K562 (cell line): ENCODE results near the gene SHANK1. TPM values are rescaled to one million over a fixed set of nuclear protein-coding genes. Genes with fewer than 3 reads are reported as not detected.

Experiments used
- IRF2 ChIP-seq: sonication (generic); formaldehyde crosslinking; IDR thresholded peaks from 2 replicates; pipeline ENCODE4 v1.8.1; 2022; ENCODE audit warnings: mild to moderate bottlenecking, missing genetic modification reagents
- PHF20 ChIP-seq: fragments of 450-650 bp; IDR thresholded peaks from 2 replicates; pipeline ENCODE4 v1.6.1; 2018; ENCODE audit not compliant: partially characterized antibody
- PHF8 ChIP-seq: fragments of 200-600 bp; sonication (generic); IDR thresholded peaks from 2 replicates; pipeline ENCODE4 v1.6.1; 2012; ENCODE audit warnings: mixed run types, mild to moderate bottlenecking, inconsistent platforms, low read length, moderate library complexity, borderline replicate concordance
- SMC3 ChIP-seq: conservative IDR thresholded peaks from 2 replicates; pipeline ENCODE4 v1.6.1; 2011; ENCODE audit warnings: low read depth, low read length, improper control_type of control experiment; ENCODE audit not compliant: insufficient read depth
- TSC22D4 ChIP-seq: fragments of 450-650 bp; IDR thresholded peaks from 2 replicates; pipeline ENCODE4 v1.6.1; 2016; ENCODE audit warnings: missing genetic modification characterization, missing biosample characterization, control low read depth
- ZNF311 ChIP-seq: fragments of 250-450 bp; sonication (Bioruptor Pico); IDR thresholded peaks from 2 replicates; pipeline ENCODE4 v1.4.0; 2020; ENCODE audit warnings: mild to moderate bottlenecking, moderate library complexity
- polyA plus RNA-seq, 8 experiments: library from polyadenylated mRNA; depleted of rRNA in 4 of 8; stranded (reverse) in 5 of 8; unstranded in 3 of 8; fragments of >200 nt; fragmentation: Nextera tagmentation in 2 of 8; fragmentation: Illumina TruSeq in 1 of 8; extraction: Ambion mirVana in 2 of 8; extraction: Trizol in 1 of 8; gene quantifications; 2 replicates each; pipeline versions ENCODE4 v1.2.1 to v1.2.3, GENCODE V29; 2011 to 2014; ENCODE audit warnings: inconsistent platforms in 1 of 8, missing spikeins in 1 of 8
- total RNA-seq, 7 experiments: library from RNA; depleted of rRNA in 6 of 7; stranded (reverse); fragments of >200 nt in 6 of 7; fragmentation: Illumina TruSeq in 2 of 7; extraction: Trizol in 2 of 7; gene quantifications; 2 replicates each; pipeline versions ENCODE4 v1.2.1 to v1.2.3, GENCODE V29; 2011 to 2021; ENCODE audit warnings: low replicate concordance in 1 of 7
- TF ChIP-seq, protein P1 (sequence below), 2 experiments: fragments of 250-450 bp in 1 of 2; fragments of 450-650 bp in 1 of 2; sonication (Bioruptor Pico) in 1 of 2; IDR thresholded peaks; 2 replicates each; pipeline versions ENCODE4 v1.6.1 to v1.8.0; 2016 to 2021; ENCODE audit warnings: mild to moderate bottlenecking in 2 of 2, moderate library complexity in 2 of 2, missing compliant biosample characterization in 1 of 2, missing genetic modification characterization in 1 of 2
- TF ChIP-seq, protein P2 (sequence below): sonication (generic); formaldehyde crosslinking; IDR thresholded peaks from 2 replicates; pipeline ENCODE4 v1.8.1; 2023; ENCODE audit warnings: mild to moderate bottlenecking, missing genetic modification reagents, moderate library complexity
- TF ChIP-seq, protein P3 (sequence below): fragments of 250-450 bp; sonication (Bioruptor Pico); IDR thresholded peaks from 2 replicates; pipeline ENCODE4 v1.9.0; 2021; ENCODE audit warnings: mild to moderate bottlenecking, inconsistent platforms
- TF ChIP-seq, protein P4 (sequence below): IDR thresholded peaks from 3 replicates; pipeline ENCODE4 v1.6.1; 2011; ENCODE audit warnings: borderline replicate concordance, mild to moderate bottlenecking; ENCODE audit not compliant: insufficient read length, insufficient read depth
- TF ChIP-seq, protein P5 (sequence below): fragments of 250-450 bp; sonication (Bioruptor Pico); IDR thresholded peaks from 2 replicates; pipeline ENCODE4 v1.8.0; 2021; ENCODE audit warnings: moderate library complexity, mild to moderate bottlenecking, inconsistent platforms
- TF ChIP-seq, protein P6 (sequence below): fragments of 450-650 bp; IDR thresholded peaks from 2 replicates; pipeline ENCODE4 v1.6.1; 2017; ENCODE audit warnings: antibody characterized with exemption
- TF ChIP-seq, protein P7 (sequence below): sonication (generic); formaldehyde crosslinking; IDR thresholded peaks from 2 replicates; pipeline ENCODE4 v1.4.0; 2020; ENCODE audit warnings: mild to moderate bottlenecking, missing genetic modification reagents

The SHANK1 gene
- total and polyA plus RNA-seq, 9 of the 15 experiments (the other 6 are each of a cell fraction or from before 2014, with no cell fraction given): 0.33 to 1.3 (median 0.55) TPM; not detected in 2

DNA sequence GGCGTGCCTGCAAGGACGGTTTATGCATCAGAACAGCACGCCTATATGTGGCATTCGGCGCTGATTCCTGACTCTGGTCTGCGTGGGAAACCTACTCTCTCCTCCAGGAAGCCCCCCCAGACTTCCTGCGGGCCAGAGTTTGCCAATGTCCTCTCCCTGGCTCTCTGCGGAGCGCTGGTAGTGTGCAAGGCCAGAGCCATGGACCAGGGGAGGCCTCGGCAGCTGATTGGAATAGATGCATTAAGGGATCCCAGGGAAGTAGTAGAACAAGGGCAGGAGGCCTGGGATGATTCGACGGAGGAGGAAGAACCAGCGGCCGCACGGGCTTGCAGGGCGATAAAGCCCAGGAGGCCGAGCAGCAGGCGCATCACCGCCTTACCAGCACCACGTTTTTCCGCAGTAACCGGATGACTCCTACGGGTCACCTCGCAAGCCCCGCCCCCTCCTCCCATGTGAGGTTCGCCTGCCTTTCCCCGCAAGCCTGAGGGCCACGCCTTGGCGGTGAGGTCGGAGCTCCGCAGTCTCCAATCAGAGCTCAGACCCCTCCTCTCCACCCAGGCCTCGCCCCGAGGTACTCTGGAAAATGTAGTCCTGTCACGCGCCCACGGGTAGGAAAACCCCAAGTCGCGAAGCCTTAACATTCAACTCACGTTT, 8.6 kb upstream of the SHANK1 start (continued):
- TF ChIP-seq, protein P1, sequence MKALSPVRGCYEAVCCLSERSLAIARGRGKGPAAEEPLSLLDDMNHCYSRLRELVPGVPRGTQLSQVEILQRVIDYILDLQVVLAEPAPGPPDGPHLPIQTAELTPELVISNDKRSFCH (CRISPR knock-in tag; IDR thresholded peaks at IDR 0.05): no peak
- TF ChIP-seq, protein P1 (tag; IDR thresholded peaks at IDR 0.05): 0 out of 2 replicates have a peak, but pooled peaks have one; percentile 39
- TF ChIP-seq, protein P2, sequence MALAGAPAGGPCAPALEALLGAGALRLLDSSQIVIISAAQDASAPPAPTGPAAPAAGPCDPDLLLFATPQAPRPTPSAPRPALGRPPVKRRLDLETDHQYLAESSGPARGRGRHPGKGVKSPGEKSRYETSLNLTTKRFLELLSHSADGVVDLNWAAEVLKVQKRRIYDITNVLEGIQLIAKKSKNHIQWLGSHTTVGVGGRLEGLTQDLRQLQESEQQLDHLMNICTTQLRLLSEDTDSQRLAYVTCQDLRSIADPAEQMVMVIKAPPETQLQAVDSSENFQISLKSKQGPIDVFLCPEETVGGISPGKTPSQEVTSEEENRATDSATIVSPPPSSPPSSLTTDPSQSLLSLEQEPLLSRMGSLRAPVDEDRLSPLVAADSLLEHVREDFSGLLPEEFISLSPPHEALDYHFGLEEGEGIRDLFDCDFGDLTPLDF: no peak
- TF ChIP-seq ZNF311 (CRISPR knock-in tag) (0 out of 2 replicates have a peak, but pooled peaks have one; percentile 23), SMC3 (no peak), IRF2 (no peak), PHF8 (peak; percentile 67; the same call in 1 of the 2 replicates), TSC22D4 (tag) (no peak), PHF20 (no peak)
- TF ChIP-seq, protein P3, sequence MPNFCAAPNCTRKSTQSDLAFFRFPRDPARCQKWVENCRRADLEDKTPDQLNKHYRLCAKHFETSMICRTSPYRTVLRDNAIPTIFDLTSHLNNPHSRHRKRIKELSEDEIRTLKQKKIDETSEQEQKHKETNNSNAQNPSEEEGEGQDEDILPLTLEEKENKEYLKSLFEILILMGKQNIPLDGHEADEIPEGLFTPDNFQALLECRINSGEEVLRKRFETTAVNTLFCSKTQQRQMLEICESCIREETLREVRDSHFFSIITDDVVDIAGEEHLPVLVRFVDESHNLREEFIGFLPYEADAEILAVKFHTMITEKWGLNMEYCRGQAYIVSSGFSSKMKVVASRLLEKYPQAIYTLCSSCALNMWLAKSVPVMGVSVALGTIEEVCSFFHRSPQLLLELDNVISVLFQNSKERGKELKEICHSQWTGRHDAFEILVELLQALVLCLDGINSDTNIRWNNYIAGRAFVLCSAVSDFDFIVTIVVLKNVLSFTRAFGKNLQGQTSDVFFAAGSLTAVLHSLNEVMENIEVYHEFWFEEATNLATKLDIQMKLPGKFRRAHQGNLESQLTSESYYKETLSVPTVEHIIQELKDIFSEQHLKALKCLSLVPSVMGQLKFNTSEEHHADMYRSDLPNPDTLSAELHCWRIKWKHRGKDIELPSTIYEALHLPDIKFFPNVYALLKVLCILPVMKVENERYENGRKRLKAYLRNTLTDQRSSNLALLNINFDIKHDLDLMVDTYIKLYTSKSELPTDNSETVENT: 0 out of 2 replicates have a peak, but pooled peaks have one; percentile 69
- TF ChIP-seq, protein P4, sequence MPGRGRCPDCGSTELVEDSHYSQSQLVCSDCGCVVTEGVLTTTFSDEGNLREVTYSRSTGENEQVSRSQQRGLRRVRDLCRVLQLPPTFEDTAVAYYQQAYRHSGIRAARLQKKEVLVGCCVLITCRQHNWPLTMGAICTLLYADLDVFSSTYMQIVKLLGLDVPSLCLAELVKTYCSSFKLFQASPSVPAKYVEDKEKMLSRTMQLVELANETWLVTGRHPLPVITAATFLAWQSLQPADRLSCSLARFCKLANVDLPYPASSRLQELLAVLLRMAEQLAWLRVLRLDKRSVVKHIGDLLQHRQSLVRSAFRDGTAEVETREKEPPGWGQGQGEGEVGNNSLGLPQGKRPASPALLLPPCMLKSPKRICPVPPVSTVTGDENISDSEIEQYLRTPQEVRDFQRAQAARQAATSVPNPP: no peak
- TF ChIP-seq, protein P5, sequence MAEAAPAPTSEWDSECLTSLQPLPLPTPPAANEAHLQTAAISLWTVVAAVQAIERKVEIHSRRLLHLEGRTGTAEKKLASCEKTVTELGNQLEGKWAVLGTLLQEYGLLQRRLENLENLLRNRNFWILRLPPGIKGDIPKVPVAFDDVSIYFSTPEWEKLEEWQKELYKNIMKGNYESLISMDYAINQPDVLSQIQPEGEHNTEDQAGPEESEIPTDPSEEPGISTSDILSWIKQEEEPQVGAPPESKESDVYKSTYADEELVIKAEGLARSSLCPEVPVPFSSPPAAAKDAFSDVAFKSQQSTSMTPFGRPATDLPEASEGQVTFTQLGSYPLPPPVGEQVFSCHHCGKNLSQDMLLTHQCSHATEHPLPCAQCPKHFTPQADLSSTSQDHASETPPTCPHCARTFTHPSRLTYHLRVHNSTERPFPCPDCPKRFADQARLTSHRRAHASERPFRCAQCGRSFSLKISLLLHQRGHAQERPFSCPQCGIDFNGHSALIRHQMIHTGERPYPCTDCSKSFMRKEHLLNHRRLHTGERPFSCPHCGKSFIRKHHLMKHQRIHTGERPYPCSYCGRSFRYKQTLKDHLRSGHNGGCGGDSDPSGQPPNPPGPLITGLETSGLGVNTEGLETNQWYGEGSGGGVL: no peak
- TF ChIP-seq, protein P6, sequence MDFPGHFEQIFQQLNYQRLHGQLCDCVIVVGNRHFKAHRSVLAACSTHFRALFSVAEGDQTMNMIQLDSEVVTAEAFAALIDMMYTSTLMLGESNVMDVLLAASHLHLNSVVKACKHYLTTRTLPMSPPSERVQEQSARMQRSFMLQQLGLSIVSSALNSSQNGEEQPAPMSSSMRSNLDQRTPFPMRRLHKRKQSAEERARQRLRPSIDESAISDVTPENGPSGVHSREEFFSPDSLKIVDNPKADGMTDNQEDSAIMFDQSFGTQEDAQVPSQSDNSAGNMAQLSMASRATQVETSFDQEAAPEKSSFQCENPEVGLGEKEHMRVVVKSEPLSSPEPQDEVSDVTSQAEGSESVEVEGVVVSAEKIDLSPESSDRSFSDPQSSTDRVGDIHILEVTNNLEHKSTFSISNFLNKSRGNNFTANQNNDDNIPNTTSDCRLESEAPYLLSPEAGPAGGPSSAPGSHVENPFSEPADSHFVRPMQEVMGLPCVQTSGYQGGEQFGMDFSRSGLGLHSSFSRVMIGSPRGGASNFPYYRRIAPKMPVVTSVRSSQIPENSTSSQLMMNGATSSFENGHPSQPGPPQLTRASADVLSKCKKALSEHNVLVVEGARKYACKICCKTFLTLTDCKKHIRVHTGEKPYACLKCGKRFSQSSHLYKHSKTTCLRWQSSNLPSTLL: no peak
- TF ChIP-seq, protein P7, sequence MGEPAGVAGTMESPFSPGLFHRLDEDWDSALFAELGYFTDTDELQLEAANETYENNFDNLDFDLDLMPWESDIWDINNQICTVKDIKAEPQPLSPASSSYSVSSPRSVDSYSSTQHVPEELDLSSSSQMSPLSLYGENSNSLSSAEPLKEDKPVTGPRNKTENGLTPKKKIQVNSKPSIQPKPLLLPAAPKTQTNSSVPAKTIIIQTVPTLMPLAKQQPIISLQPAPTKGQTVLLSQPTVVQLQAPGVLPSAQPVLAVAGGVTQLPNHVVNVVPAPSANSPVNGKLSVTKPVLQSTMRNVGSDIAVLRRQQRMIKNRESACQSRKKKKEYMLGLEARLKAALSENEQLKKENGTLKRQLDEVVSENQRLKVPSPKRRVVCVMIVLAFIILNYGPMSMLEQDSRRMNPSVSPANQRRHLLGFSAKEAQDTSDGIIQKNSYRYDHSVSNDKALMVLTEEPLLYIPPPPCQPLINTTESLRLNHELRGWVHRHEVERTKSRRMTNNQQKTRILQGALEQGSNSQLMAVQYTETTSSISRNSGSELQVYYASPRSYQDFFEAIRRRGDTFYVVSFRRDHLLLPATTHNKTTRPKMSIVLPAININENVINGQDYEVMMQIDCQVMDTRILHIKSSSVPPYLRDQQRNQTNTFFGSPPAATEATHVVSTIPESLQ (CRISPR knock-in tag): 0 out of 2 replicates have a peak, but pooled peaks have one; percentile 68
